Measurements from ENCODE around the gene JARID2. TPM values are rescaled to one million over a fixed set of nuclear protein-coding genes. Genes with fewer than 3 reads are reported as not detected.

The JARID2 gene
- total and polyA plus RNA-seq, 2 of the 4 experiments (the other 2 are of a cell fraction): 9.6 to 12.9 TPM

GRCh38 chr6:15509335-15509933 lies 263.6 kb downstream of the JARID2 start:
- H2AFZ ChIP-seq (replicated peaks; ENCODE audit: low read length, poor library complexity): no peak overlapping the region
- no peak overlapping the region for H2BK20ac ChIP-seq (ENCODE audit: low read depth, low read length)
- H3K4me2 ChIP-seq (ENCODE audit: low read depth, low read length): no peak overlapping the region
- intact Hi-C loops (cut with micrococcal nuclease): loop anchor here (5.0 kb wide), 1 partner anchor 113 kb away; no protein-coding TSS in a partner anchor
- WGBS, 2 experiments (ENCODE audit: extremely low coverage in 2 of 2, insufficient read length in 1 of 2): 24% methylated on average over 3 of the region's 13 CpGs; no CpG with 5 or more reads in 1 of the 2 experiments
- H4K8ac ChIP-seq (ENCODE audit: low read depth in 2 of 2, low read length in 2 of 2): peak overlapping the region in 1 of 2 experiments; percentile 43; a peak in 1 of 4 replicates
- H3K9me3 ChIP-seq (ENCODE audit: control insufficient read depth, insufficient read depth, low read length): no peaks in the 10 kb centered on the region
- peaks cover 27 to 77% of the 10 kb centered on the region in 2 experiments for H3K79me1 ChIP-seq (ENCODE audit: low read depth in 1 of 2, low read length in 2 of 2)
- H3K14ac ChIP-seq (replicated peaks; ENCODE audit: low read depth, low read length): no peak overlapping the region
- peaks cover 23% of the 10 kb centered on the region for H3K4me1 ChIP-seq (ENCODE audit: control insufficient read depth, insufficient read depth, low read length)
- in situ Hi-C loops (cut with MboI; ENCODE audit: low sequenced_read_pairs): no loop called here
- TF ChIP-seq FOS (IDR thresholded peaks at IDR 0.05; ENCODE audit: low read depth, low read length): 0 out of 2 replicates have a peak, but pooled peaks have one; percentile 29
- TF ChIP-seq MXI1 (IDR thresholded peaks at IDR 0.05; ENCODE audit: borderline replicate concordance, low read depth, low read length): peak; percentile 12; the same call in 1 of the 2 replicates
- TF ChIP-seq RCOR1 (IDR thresholded peaks at IDR 0.05; ENCODE audit: insufficient replicate concordance, low read length): no peak
- peak overlapping the region; percentile 17; the same call in 1 of the 2 replicates for H2AK5ac ChIP-seq (ENCODE audit: low read depth, low read length)
- BruUV-seq (replicated peaks): no TSS peak
- POLR2A ChIA-PET (ENCODE audit: unreplicated experiment): interaction anchor here (0.6 kb wide), 1 partner anchor 840 kb away, joined by 9 read pairs; no protein-coding TSS in a partner anchor
- H3K4me3 ChIP-seq (ENCODE audit: insufficient read depth, low read depth, low read length): no peak overlapping the region
- peak; percentile 39 for DNase-seq
- no peak for ATAC-seq (ENCODE audit: low read depth)
- H2BK120ac ChIP-seq (ENCODE audit: low read depth, low read length): no peak overlapping the region
- peak overlapping the region; percentile 50 for H2AK9ac ChIP-seq (replicated peaks; ENCODE audit: low read depth, low read length, poor library complexity)
- H2BK15ac ChIP-seq (ENCODE audit: low read depth, low read length): no peak overlapping the region; the same call in 2 of the 3 replicates
- H3K23ac ChIP-seq (ENCODE audit: low read depth, low read length): 0 out of 2 replicates have a peak overlapping the region, but pooled peaks have one; percentile 1
- CTCF ChIA-PET: no interaction called here
- dilution Hi-C loops (cut with HindIII; ENCODE audit: low sequenced_read_pairs, unreplicated experiment): no loop called here
- peak overlapping the region; percentile 9; the same call in 1 of the 2 replicates for H3K18ac ChIP-seq (ENCODE audit: low read depth, low read length)
- no peak overlapping the region for H3K9ac ChIP-seq (ENCODE audit: low read depth, low read length)
- no peak overlapping the region for H3K4ac ChIP-seq (ENCODE audit: low read depth, low read length)
- H4K20me1 ChIP-seq (ENCODE audit: insufficient read depth, low read length): peaks cover 66% of the 10 kb centered on the region
- H4K5ac ChIP-seq (ENCODE audit: low read depth, low read length): no peak overlapping the region; the same call in 1 of the 2 replicates
- H3K27me3 ChIP-seq (ENCODE audit: control insufficient read depth, insufficient read depth, low read length): no peaks in the 10 kb centered on the region
- H3K56ac ChIP-seq (ENCODE audit: extremely low read depth, insufficient read depth, low read length): no peak overlapping the region
- H3K36me3 ChIP-seq (ENCODE audit: control insufficient read depth, insufficient read depth, low read length): peaks cover 60% of the 10 kb centered on the region
- H3K27ac ChIP-seq (ENCODE audit: insufficient read depth, low read length): no peak overlapping the region
- H3K9me1 ChIP-seq (ENCODE audit: insufficient read depth, low read length): peaks cover 41% of the 10 kb centered on the region
- H2BK5ac ChIP-seq (ENCODE audit: low read depth, low read length, poor library complexity, severe bottlenecking): no peak overlapping the region
- H4K91ac ChIP-seq (ENCODE audit: insufficient read depth, low read depth, low read length): no peak overlapping the region
